Gastroesophageal sphincter (tissue), 4 donors: ENCODE results near the gene FOXQ1. TPM values are rescaled to one million over a fixed set of nuclear protein-coding genes. Genes with fewer than 3 reads are reported as not detected.
A peak's percentile ranks its signal among the peaks of the same experiment; 100 is the strongest.

Source experiments
- ATAC-seq: fragments of 150-250 bp; one replicate; pipeline ENCODE4 v1.9.1; 2016; ENCODE audit warnings: mild to moderate bottlenecking, moderate library complexity
- H3K27ac ChIP-seq, 4 donors: fragments of 200-600 bp; sonication (generic) in 3 of 4; 1 replicate in 3 of 4; 2 replicates in 1 of 4; pipeline ENCODE4 v1.5.1; 2016 to 2019
- H3K27me3 ChIP-seq: fragments of 200-600 bp; sonication (generic); one replicate; pipeline ENCODE4 v1.5.1; 2019
- H3K36me3 ChIP-seq, 2 donors: fragments of 200-600 bp; sonication (generic); one replicate each; pipeline ENCODE4 v1.5.1; 2019; ENCODE audit warnings: control low read depth in 1 of 2
- H3K4me1 ChIP-seq, 3 donors: fragments of 200-600 bp; sonication (generic); 1 replicate in 2 of 3; 2 replicates in 1 of 3; pipeline ENCODE4 v1.5.1; 2016 to 2019; ENCODE audit warnings: control low read depth in 2 of 3
- H3K4me3 ChIP-seq, 2 donors: fragments of 200-600 bp; sonication (generic); one replicate each; pipeline ENCODE4 v1.5.1; 2019; ENCODE audit warnings: mild to moderate bottlenecking in 1 of 2, moderate library complexity in 1 of 2
- H3K9me3 ChIP-seq, 3 donors: fragments of 200-600 bp; sonication (generic); one replicate each; pipeline ENCODE4 v1.5.1; 2017 to 2019; ENCODE audit warnings: control low read depth in 2 of 3
- CTCF ChIP-seq, 4 experiments: fragments of 200-600 bp in 2 of 4; fragments of 450-650 bp in 2 of 4; sonication (generic) in 1 of 4; IDR thresholded peaks; one replicate each; pipeline ENCODE4 v1.5.1; 2017 to 2019; ENCODE audit warnings: antibody characterized with exemption in 4 of 4, mild to moderate bottlenecking in 2 of 4, moderate library complexity in 2 of 4
- EP300 ChIP-seq: sonication (generic); formaldehyde crosslinking; IDR thresholded peaks from one replicate; pipeline ENCODE4 v1.6.1; 2017; ENCODE audit warnings: antibody characterized with exemption, mild to moderate bottlenecking
- POLR2A ChIP-seq, 2 donors: fragments of 450-650 bp; IDR thresholded peaks; one replicate each; pipeline ENCODE4 v1.6.1; 2017; ENCODE audit warnings: antibody characterized with exemption in 2 of 2, mild to moderate bottlenecking in 2 of 2, moderate library complexity in 1 of 2
- POLR2AphosphoS5 ChIP-seq: sonication (generic); formaldehyde crosslinking; IDR thresholded peaks from one replicate; pipeline ENCODE4 v1.6.1; 2017; ENCODE audit warnings: antibody characterized with exemption
- WGBS, 2 donors: methylation state at CpG; one replicate each; pipeline ENCODE4 v1.1.5; 2018; ENCODE audit warnings: low coverage in 1 of 2; 5-methylcytosine and 5-hydroxymethylcytosine counted together
- total RNA-seq, 4 donors: library from RNA; depleted of rRNA; stranded (reverse); fragments of >200 nt; gene quantifications; one replicate each; pipeline ENCODE4 v1.1.0, GENCODE V29; 2016

FOXQ1 gene
- total RNA-seq, 4 donors from 2014 or later, result 0.40 to 7.0 (median 4.5) TPM

GRCh38 chr6:1328129-1328800 lies 16.4 kb downstream of the FOXQ1 start:
- no peaks in the 10 kb centered on the region for H3K36me3 ChIP-seq
- TF ChIP-seq CTCF (IDR thresholded peaks at IDR 0.05) (no peak), POLR2A (IDR thresholded peaks at IDR 0.05) (no peak), POLR2AphosphoS5 (no peak), EP300 (no peak)
- peaks cover 7 to 48% (median 19%) of the 10 kb centered on the region in 3 donors for H3K4me1 ChIP-seq
- no peak overlapping the region for H3K4me3 ChIP-seq
- no peak overlapping the region for H3K27ac ChIP-seq
- H3K27me3 ChIP-seq, result no peaks in the 10 kb centered on the region
- 50% methylated on average over 1 of the region's 2 CpGs; no CpG with 5 or more reads in 1 of the 2 donors for WGBS, 2 donors
- peaks cover 0 to 7% (median 0%) of the 10 kb centered on the region in 3 donors for H3K9me3 ChIP-seq
- ATAC-seq, result no peak

GRCh38 chr6:1329708-1330107 lies 17.8 kb downstream of the FOXQ1 start:
- TF ChIP-seq EP300 (no peak), CTCF (IDR thresholded peaks at IDR 0.05) (no peak), POLR2AphosphoS5 (no peak), POLR2A (IDR thresholded peaks at IDR 0.05) (no peak)
- H3K27ac ChIP-seq, result no peak overlapping the region
- H3K36me3 ChIP-seq, result no peaks in the 10 kb centered on the region
- peaks cover 7 to 43% (median 17%) of the 10 kb centered on the region in 3 donors for H3K4me1 ChIP-seq
- H3K4me3 ChIP-seq, result no peak overlapping the region
- peaks cover 0 to 7% (median 0%) of the 10 kb centered on the region in 3 donors for H3K9me3 ChIP-seq
- ATAC-seq, result no peak
- H3K27me3 ChIP-seq, result no peaks in the 10 kb centered on the region

- WGBS, 2 donors, result 63 to 69% methylated on average over 7 to 11 of the region's 11 CpGs
- TF ChIP-seq POLR2AphosphoS5 (no peak), POLR2A (IDR thresholded peaks at IDR 0.05) (no peak), EP300 (no peak), CTCF (IDR thresholded peaks at IDR 0.05) (no peak)
- Histone ChIP-seq H3K9me3 (peaks cover 0 to 7% (median 0%) of the 10 kb centered on the region in 3 donors), H3K4me1 (peaks cover 0 to 24% (median 12%) of the 10 kb centered on the region in 3 donors), H3K36me3 (no peaks in the 10 kb centered on the region), H3K4me3 (no peak overlapping the region), H3K27me3 (no peaks in the 10 kb centered on the region), H3K27ac (peak overlapping the region in 3 of 4 donors; percentile 10 to 71 (median 67))
- no peak for ATAC-seq
Observed at GRCh38 chr6:1334684-1335083, 22.8 kb downstream of the FOXQ1 start.

- ATAC-seq, result peak; percentile 94
- Histone ChIP-seq H3K9me3 (peaks cover 0 to 1% (median 0%) of the 10 kb centered on the region in 3 donors), H3K36me3 (no peaks in the 10 kb centered on the region), H3K27me3 (no peaks in the 10 kb centered on the region), H3K27ac (peak overlapping the region; percentile 49 to 71 (median 60)), H3K4me3 (no peak overlapping the region), H3K4me1 (peaks cover 0 to 24% (median 12%) of the 10 kb centered on the region in 3 donors)
- peak; percentile 83 for TF ChIP-seq POLR2AphosphoS5
- TF ChIP-seq POLR2A (IDR thresholded peaks at IDR 0.05), result no peak
- WGBS, 2 donors, result 58 to 59% methylated on average over 3 to 13 of the region's 14 CpGs
Observed at GRCh38 chr6:1335367-1336037, 23.6 kb downstream of the FOXQ1 start.

- peak overlapping the region in 2 of 4 donors; percentile 54 to 71 for H3K27ac ChIP-seq
- no peaks in the 10 kb centered on the region for H3K27me3 ChIP-seq
- WGBS, 2 donors, result 87 to 89% methylated on average over 4 to 5 of the region's 5 CpGs
- H3K9me3 ChIP-seq, result no peaks in the 10 kb centered on the region
- ATAC-seq, result no peak
- H3K4me1 ChIP-seq, result peaks cover 0 to 24% (median 12%) of the 10 kb centered on the region in 3 donors
- no peaks in the 10 kb centered on the region for H3K36me3 ChIP-seq
- no peak overlapping the region for H3K4me3 ChIP-seq
- TF ChIP-seq POLR2AphosphoS5 (no peak), CTCF (IDR thresholded peaks at IDR 0.05) (no peak)
Observed at GRCh38 chr6:1336246-1336843, 24.4 kb downstream of the FOXQ1 start.
